Stimulated activated CD4-positive, alpha-beta T cell treated with anti-CD3 and anti-CD28 coated beads, Interleukin-15, amount 100 ng/mL, for 48 hours (primary cell): ENCODE data around the gene HERC4.

ENCODE experiments used
- DNase-seq, 2 donors: peaks; one replicate each; pipeline ENCODE4 v3.0.0-alpha.2; 2020; ENCODE audit warnings: low read depth in 2 of 2

The HERC4 gene, protein sequence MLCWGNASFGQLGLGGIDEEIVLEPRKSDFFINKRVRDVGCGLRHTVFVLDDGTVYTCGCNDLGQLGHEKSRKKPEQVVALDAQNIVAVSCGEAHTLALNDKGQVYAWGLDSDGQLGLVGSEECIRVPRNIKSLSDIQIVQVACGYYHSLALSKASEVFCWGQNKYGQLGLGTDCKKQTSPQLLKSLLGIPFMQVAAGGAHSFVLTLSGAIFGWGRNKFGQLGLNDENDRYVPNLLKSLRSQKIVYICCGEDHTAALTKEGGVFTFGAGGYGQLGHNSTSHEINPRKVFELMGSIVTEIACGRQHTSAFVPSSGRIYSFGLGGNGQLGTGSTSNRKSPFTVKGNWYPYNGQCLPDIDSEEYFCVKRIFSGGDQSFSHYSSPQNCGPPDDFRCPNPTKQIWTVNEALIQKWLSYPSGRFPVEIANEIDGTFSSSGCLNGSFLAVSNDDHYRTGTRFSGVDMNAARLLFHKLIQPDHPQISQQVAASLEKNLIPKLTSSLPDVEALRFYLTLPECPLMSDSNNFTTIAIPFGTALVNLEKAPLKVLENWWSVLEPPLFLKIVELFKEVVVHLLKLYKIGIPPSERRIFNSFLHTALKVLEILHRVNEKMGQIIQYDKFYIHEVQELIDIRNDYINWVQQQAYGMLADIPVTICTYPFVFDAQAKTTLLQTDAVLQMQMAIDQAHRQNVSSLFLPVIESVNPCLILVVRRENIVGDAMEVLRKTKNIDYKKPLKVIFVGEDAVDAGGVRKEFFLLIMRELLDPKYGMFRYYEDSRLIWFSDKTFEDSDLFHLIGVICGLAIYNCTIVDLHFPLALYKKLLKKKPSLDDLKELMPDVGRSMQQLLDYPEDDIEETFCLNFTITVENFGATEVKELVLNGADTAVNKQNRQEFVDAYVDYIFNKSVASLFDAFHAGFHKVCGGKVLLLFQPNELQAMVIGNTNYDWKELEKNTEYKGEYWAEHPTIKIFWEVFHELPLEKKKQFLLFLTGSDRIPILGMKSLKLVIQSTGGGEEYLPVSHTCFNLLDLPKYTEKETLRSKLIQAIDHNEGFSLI

DNA sequence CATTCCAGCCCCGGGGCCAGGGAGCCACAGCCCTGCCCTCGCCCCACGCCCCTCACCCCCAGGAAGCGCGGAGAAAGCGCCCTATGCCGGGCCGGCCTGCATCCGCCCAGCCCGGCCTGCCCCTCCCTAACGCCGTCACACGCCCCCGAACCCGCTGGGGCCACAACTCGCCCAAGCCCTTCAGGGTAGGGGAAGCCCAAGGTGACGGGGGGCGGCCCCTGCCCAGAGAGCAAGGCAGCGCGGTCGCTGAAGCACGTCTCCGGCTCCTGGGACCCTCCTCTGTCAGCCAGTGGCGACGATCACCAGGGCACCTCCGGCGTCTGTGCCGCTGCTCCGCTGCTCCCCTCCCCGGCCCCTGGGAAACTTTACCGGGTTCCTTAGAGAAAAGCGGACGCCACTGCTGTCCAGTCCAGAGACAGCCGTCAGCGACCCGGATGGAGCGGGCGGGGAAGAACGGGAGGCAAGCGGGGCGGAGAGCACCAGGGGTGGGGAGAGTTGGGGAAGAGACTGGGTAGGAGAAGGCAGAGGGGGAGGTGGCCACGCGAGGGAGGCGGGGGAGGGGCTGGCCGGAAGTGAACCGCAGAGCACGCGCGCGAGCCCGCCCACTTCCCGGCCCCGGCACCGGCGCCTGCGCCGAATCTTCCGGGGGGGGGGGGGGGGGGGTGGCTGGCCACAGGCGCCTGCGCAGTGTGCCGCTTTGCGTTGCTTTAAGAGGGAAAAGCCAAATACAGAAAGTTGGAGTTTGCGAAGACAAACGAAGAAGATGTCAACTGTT lies at the start of gene HERC4:
Gene HERC4, minus strand, starts transcription at position 509 of the 775 bp plus-strand sequence. CDS start 2,175 bp downstream, outside the sequence.
- peak; percentile 79 to 83 for DNase-seq

DNA sequence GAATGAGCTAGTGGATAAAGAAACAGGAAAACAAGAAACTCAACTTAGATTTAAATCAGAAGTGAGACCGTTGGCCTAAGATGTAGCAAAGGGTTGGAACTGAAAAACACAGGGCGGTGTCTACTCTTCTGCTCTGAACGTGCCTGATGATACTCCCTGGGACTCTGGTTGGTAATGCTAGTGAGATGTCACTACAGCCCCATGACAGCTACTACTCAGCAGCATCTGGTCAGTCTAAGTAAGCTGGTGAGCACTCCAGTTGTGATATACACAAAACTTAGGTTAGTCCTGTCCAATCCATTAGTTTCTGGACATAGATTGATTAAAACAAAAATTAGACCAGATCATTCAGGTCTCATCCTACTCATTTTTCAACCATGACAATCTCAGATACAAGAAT lies 49.6 kb upstream of the HERC4 start:
- no peak for DNase-seq

DNA sequence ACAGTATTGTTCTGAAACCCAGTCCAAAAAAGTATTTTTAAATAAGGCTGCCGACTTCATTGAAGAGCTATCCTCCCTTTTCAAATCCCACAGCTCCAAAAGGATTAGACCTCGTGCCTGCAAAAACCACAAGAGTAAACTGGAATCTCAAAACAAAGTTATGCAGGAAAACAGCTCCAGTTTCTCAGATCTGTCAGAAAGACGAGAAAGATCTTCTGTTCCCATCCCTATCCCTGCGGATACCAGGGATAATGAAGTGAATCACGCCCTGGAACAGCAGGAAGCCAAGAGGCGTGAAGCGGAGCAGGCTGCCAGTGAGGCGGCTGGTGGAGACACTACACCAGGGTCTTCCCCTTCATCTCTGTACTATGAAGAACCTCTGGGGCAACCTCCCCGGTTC lies 46.8 kb upstream of the HERC4 start:
- no peak for DNase-seq

DNA sequence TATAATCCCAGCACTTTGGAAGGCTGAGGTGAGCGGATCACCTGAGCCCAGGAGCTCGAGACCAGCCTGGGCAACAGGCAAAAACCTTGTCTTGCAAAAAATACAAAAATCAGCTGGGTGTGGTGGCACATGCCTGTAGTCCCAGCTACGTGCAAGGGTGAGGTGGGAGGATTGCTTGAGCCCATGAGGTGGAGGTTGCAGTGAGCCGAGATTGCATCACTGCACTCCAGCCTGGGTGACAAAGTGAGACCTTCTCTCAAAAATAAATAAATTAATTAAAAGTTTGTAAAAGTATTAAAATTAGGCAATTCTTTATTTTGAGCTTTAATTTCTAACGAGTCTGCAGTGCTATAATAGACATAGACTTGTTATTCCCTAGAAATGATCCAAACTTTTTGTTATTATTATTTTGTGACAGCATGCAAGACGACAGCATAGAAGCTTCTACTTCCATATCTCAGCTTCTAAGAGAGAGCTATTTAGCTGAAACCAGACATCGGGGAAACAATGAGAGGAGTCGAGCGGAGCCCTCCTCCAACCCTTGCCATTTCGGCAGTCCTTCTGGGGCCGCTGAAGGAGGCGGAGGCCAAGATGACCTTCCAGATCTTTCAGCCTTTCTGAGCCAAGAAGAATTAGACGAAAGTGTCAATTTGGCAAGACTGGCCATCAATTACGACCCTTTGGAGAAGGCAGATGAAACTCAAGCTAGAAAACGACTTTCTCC lies 46.1 kb upstream of the HERC4 start:
- no peak for DNase-seq

DNA sequence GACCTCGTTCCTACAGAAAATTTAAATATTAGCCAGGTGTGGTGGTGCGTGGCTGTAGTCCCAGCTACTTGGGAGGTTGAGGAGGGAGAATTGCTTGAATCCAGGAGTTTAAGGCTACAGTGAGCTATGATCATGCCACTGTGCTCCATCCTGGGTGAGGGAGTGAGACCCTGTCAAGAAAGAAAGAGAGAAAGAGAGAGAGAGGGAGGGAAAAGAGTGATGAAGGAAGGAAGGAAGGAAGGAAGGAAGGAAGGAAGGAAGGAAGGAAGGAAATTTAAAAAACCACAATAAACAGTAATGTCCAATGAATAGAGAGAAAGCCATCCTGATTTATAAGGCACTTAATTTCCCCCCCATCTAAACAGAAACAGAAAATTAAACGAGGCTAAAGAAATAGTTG lies 43.6 kb upstream of the HERC4 start:
- no peak for DNase-seq

DNA sequence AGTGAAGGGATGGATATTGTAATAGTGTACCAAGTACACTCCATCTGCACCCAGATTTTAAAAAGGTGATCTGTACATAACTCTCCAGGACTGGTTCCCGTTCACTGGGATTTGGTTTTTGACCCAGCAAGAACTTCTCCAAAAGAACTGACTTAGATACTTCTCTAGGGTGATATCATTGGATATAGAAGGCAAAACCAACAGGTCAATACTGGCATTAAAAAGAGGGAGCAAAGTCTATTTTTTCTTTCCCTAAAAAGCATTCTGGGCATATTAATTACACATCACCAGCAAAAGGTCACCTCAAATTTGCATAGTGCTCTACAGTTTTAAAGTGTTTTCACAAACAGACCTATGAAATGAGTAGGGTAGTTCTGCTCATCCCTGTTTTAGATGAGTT lies 37.8 kb upstream of the HERC4 start:
- DNase-seq = no peak

DNA sequence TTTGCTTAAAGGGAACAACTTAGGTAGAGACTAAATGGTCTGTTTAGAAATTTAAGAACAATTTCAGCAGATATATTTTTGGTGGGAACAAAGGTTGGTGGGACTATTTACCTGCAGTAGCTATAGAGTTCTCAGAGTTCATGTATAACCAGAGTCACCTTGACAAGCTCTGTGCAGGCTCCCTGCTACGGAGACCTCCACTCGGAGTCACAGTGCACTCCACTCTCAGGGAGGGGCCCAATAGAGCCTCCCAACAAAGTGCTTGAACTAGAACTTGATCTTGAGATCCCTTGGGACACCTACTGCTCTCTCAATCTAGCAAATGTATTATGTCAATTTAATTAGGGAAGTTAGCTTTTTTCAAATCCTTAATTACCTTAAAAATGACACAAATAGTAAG lies 36.5 kb upstream of the HERC4 start:
- DNase-seq = no peak

DNA sequence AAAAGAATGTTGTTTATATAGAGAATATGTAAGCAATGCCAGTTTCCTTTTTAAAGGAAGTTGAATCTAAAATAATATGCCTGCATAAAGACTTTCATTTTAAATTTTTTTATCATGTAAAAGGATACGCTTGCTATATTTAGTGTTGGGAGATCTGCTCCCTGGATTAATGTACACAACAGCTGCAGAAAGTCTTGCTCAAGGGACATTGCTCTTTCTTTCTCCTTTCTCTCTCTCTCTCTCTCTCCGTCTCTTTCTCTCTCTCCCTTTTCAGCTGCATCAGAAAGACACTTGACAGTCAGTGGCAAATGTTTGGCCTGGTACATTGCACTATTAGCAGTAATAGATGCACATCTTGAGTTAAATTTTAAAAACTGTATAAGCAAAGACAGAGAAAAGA lies 34.9 kb upstream of the HERC4 start:
- DNase-seq = no peak

DNA sequence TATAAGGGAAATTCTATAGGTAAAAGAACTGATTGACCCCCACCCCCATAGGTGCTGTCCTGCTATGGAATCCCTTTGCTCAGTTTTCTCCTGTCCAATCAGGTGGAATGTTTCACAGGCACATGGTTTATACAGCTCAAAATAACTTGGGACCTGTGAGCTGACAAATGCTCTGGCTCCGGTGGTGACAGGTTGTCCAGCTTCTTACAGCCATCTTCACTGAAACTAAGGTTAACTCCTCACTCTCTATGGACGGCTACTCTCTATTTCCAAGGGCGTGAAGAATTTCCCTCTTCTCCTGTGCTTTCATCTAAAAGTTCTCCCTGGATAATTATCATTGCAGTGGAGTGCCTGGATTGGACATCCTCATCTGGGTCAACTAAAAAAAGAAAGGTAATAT lies 34.2 kb upstream of the HERC4 start, which contains the start of gene MYPN:
Gene MYPN, plus strand, starts transcription at position 158 of the 400 bp plus-strand sequence. CDS start 11,951 bp downstream, outside the sequence.
- DNase-seq = no peak

DNA sequence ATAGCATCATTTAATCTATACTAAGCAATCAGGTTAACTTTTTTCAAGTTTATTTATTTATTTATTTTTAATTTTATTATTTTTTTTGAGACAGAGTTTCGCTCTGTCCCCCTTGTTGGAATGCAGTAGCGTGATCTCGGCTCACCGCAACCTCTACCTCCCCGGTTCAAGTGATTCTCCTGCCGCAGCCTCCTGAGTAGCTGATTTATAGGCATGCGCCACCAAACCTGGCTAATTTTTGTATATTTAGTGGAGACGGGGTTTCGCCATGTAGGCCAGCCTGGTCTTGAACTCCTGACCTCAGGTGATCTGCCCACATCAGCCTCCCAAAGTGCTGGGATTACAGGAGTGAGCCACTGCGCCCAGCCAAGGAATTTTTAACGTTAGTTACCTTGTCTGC lies 33.6 kb upstream of the HERC4 start:
- no peak for DNase-seq

DNA sequence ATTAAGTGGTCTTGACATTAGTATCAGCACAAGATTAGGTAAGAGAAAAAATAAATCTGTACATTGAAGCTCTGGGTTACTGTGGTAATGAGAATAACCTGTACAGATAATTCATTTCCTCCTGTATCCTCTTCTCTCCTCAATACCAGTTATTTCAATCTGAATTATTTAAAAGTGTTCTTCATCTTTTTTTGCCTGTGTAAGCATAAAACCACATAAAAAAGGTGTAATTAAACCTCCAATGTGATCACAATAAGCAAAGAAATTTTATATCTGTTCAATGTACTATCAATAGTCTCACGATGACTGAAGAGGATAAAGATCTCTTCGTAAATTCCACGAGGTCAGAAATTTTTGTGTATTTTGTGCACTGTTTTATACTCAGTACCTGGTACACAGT lies 33.0 kb upstream of the HERC4 start:
- DNase-seq = no peak

DNA sequence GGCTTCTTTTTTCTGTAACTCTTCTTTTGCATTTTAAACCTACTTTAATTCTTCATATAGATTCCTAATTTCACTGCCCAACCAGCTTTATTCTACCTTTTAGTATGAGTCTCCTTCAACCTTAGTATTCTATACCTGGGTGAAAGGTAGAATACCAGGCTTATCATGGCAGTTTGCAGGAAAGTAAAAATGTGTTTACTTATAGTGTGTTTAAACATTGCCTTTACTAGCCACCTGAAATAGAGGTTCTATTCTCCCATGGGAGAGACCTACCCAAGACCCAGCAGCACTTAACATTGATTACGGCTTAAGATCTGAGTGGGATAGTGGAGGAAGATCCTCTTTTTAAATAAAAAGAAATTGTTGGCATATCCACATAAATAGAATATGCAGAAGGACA lies 32.6 kb upstream of the HERC4 start:
- no peak for DNase-seq

DNA sequence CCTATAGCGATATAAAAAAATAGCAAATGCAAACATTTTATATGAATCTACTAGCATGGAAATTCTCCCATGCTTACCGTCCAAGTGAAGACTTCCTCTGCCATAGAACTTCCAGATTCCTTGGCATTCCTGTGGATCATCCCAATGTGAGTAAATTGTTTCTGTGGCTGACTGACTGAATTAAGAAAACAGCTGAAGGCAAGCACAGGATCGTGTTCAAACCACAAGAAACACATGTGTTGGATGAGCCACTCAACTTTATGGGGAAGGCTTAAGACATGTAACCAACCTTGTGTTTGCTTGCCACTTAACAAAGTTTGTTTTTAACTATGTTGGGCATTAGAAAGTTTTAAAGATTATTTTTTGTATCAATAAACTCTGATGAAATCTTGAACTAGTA lies 31.6 kb upstream of the HERC4 start:
- DNase-seq = no peak

DNA sequence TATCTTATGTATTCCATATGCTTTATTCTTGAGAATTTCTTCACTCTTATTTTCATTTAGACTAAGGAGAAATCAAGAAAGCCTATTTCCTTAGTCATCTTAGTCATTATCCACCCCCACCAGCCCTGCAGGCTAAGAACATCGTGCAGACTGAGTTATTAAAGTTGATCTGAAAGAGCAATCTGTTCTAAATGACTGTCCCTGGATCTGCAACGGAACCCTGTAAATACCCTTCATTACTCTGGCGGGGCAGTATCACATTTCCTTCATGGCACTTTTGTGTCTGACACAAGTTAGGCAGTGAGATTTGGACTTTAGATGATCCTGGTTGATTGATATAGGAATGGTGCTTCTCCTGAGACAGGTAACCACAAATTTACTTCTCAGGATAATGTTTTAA lies 30.7 kb upstream of the HERC4 start:
- no peak for DNase-seq

DNA sequence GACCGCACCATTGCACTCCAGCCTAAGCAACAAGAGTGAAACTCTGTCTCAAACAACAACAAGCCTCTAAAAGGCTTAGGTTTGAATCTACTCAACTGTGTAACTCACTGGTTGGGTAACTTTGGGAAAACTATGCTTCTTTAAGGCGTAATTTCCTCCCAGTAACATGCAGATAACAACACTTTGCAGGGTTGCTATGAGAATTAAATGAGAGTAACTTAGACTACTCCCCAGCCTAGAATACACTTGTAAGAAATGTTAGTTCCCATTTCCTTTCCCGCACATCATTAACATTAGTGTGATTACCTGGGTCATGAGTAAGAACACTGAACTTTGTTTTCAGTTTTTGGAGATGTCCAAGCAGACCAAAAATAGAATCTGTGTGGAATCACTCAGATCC lies 28.8 kb upstream of the HERC4 start:
- DNase-seq = no peak

DNA sequence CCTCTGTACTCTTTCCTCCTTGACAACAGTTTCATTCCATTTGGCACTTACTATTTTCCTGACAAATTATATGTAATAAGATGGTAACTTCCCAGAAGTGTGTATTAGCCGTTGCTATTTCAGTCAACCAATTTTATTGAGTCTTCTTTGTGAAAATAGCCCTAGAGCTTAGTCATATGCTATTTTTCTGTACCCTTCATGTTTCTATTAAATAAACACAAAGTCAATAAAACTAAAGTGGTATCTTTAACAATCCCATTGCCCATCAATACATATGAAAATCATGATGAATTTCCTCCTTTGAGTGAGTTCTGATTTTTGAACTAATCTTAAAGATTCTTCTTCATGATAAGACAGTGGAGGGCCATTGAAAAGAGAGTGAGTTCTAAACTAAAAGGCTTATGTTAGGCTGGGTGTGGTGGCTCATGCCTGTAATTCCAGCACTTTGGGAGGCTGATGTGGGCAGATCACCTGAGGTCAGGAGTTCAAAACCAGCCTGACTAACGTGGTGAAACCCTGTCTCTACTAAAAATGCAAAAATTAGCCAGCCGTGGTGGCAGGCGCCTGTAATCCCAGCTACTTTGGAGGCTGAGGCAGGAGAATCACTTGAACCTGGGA lies 28.3 kb upstream of the HERC4 start:
- no peak for DNase-seq

DNA sequence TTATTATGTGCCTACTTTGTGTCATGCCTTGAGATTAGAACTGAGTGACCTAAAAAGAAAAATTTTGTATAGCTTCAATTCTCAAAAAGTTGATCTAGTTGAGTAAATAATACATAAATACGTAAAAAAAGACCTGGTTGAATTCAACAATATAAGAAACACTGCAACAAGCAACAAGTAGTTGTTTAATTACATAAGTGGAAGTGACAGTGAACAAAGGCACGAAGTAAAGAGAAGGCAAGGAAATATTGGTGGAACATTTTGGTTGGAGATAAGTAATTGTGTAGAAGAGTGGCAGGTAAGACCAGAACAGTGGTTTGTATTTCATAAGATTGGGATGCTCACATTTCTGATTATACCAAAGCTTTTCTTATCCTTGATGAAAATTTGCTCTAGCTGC lies 26.0 kb upstream of the HERC4 start:
- no peak for DNase-seq

DNA sequence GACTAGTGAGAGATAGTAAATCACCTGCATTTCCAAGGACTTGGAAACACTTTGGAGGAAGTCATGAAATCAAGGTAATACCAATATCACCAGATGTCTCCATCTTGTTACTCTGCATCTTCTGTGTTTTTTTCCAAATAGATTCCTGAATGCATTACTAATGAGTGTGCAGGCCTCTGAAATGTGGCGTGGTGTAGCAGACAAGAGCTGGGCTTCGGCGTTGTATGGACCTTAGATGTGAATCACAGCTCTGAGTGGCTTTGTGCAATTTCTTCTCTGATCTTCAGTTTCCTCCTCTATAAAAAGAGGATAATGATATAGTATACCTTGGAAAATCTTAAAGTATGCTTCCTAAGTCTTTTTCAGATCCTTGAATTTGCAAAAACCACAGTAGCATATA lies 24.7 kb upstream of the HERC4 start:
- DNase-seq = no peak

DNA sequence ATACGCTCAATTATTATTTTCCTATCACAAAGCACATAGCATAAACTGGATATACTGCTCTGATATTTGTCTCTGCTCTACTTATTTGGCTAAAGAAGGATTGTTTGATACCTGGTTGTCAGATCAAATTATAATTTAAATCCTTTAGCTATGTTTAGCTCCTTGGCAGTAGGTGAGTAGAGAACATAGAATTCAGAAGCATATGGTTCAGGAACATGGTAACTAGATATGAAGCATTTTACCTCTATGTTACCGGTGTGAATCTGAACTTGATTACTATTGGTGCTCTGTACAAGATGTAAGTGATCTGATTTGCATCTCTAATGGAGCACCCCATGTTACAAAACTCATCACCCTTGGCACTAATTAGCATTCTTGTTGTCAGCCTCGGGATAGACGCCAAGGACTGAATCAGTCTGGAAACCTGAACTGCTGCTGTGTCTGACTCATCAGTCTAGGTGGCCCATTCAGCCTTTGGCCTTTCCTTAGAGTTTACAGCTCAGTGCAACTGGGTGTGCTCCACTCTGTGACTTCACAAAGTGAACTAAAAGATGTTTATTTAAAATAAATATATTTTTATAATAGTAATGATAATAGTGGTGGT lies 21.9 kb upstream of the HERC4 start:
- DNase-seq = no peak

DNA sequence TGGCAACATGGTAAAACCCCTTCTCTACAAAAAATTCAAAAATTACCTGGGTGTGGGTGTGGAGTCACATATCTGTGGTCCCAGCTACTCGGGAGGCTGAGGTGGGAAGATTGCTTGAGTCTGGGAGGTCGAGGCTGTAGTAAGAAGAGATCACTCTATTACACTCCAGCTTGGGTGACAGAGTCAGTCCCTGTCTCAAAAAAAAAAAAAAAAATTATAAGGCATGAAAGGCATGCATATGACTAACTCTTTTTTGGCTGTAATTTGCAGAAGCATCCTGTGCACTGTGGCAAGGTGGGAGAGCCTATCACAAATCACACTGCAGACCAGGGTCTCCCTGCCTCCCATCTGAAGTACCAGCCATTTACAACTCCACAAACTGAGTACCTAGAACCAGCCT lies 20.1 kb upstream of the HERC4 start:
- no peak for DNase-seq
